ENCODE measurements around the gene ADCY1. TPM values are rescaled to one million over a fixed set of nuclear protein-coding genes. Genes with fewer than 3 reads are reported as not detected.

Gene ADCY1
- total RNA-seq, 1 experiment from 2014 or later = 0.71 TPM

DNA sequence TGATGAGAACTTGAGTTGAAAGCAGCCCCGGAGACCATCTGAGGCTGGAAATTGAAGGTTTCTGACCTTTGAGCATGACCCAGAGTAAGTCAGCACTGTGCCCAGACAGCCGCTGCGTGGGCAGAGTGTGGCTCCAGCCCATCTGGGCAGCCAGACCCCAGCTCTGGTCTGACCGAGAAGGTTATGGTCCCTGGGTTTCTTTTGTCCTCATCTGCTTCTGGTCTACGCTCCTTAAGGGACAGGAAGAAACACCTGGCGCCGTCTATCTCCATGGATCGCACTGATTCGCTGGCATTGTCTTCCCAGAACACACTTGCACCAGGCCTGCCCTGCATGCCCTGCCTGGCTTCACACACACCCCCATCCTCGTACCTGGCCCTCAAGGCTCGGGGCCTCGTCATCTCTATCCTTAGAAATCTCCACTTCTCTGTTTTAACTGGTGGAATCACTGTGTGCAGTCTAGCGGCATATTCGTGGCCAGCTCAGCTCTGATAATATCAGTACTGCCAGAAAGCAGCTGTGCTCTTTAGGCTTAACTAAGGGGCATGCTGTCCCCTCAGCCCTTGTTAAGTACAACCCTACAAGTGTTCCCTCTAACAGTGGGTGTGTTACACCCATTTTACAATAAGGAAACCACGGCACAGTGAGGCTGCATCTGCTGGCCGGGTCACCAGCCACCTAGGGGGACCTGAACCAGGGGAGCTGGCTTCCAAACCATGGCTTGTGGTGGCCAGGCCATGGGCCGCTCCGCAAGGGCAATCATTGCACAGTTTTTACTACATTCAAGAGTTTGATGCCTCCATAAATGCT lies 127.7 kb downstream of the ADCY1 start:
- Histone ChIP-seq H3K4me3 (ENCODE audit: low read depth, low read length, poor library complexity, severe bottlenecking) (no peak overlapping the region), H3K27ac (ENCODE audit: low read depth, low read length, poor library complexity, severe bottlenecking) (no peak overlapping the region), H3K36me3 (ENCODE audit: insufficient read depth, low read length, poor library complexity, severe bottlenecking) (no peaks in the 10 kb centered on the region), H3K4me1 (ENCODE audit: insufficient read depth, low read length, poor library complexity, severe bottlenecking) (no peaks in the 10 kb centered on the region), H3K9me3 (ENCODE audit: low read depth, low read length, poor library complexity, severe bottlenecking) (no peaks in the 10 kb centered on the region), H3K27me3 (replicated peaks; ENCODE audit: insufficient read depth, low read depth, low read length, poor library complexity) (peaks cover 33% of the 10 kb centered on the region)
- POLR2A ChIA-PET (ENCODE audit: low non-redundant PET) = no interaction called here
- CTCF ChIA-PET = no interaction called here
- no peak for DNase-seq (ENCODE audit: low spot score)
- no peak for TF ChIP-seq CTCF (conservative IDR thresholded peaks at IDR 0.05; ENCODE audit: low read depth, low read length)
- no peak for TF ChIP-seq EZH2 (IDR thresholded peaks at IDR 0.05; ENCODE audit: borderline replicate concordance, low read depth, low read length, poor library complexity, severe bottlenecking)
- intact Hi-C loops (cut with micrococcal nuclease; ENCODE audit: unreplicated experiment) = no loop called here
- no TSS peak for BruUV-seq (replicated peaks)

DNA sequence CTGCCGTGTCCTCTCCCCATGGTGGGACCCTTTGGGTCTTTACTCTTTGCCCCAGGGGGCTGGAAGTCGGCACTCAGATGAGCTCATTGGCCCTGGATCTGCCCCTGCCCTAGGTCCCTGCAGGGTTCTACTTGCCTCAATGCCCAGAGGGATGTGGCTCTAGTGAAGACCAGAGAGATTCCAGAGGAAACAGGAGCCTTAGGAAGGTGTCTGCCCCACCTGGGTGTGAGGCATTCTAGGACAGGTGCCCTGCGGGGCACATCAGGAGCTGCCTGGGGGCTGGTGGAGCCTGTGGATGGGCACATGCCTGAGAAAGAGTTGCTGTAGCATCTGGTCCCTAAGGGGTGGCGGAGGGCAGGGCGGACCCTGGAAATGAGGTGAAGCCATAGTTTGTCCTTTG lies 128.6 kb downstream of the ADCY1 start:
- BruUV-seq (replicated peaks) = no TSS peak
- TF ChIP-seq CTCF (conservative IDR thresholded peaks at IDR 0.05; ENCODE audit: low read depth, low read length) = no peak
- no peak for TF ChIP-seq EZH2 (IDR thresholded peaks at IDR 0.05; ENCODE audit: borderline replicate concordance, low read depth, low read length, poor library complexity, severe bottlenecking)
- CTCF ChIA-PET = no interaction called here

GRCh38 chr7:45703373-45703821 lies 129.2 kb downstream of the ADCY1 start:
- H3K36me3 ChIP-seq (ENCODE audit: insufficient read depth, low read length, poor library complexity, severe bottlenecking) = no peaks in the 10 kb centered on the region
- no peak for TF ChIP-seq EZH2 (IDR thresholded peaks at IDR 0.05; ENCODE audit: borderline replicate concordance, low read depth, low read length, poor library complexity, severe bottlenecking)
- no peak for TF ChIP-seq CTCF (conservative IDR thresholded peaks at IDR 0.05; ENCODE audit: low read depth, low read length)
- no peak overlapping the region for H3K27ac ChIP-seq (ENCODE audit: low read depth, low read length, poor library complexity, severe bottlenecking)
- DNase-seq (ENCODE audit: low spot score) = no peak
- no peaks in the 10 kb centered on the region for H3K9me3 ChIP-seq (ENCODE audit: low read depth, low read length, poor library complexity, severe bottlenecking)
- no TSS peak for BruUV-seq (replicated peaks)
- ChIA-PET POLR2A (ENCODE audit: low non-redundant PET) (no interaction called here), CTCF (no interaction called here)
- intact Hi-C loops (cut with micrococcal nuclease; ENCODE audit: unreplicated experiment) = no loop called here
- H3K27me3 ChIP-seq (replicated peaks; ENCODE audit: insufficient read depth, low read depth, low read length, poor library complexity) = peaks cover 38% of the 10 kb centered on the region
- H3K4me1 ChIP-seq (ENCODE audit: insufficient read depth, low read length, poor library complexity, severe bottlenecking) = no peaks in the 10 kb centered on the region
- no peak overlapping the region for H3K4me3 ChIP-seq (ENCODE audit: low read depth, low read length, poor library complexity, severe bottlenecking)

More for the DNA sequence above, 128.6 kb downstream of the ADCY1 start:
- intact Hi-C loops (cut with micrococcal nuclease; ENCODE audit: unreplicated experiment) = no loop called here
- Histone ChIP-seq H3K36me3 (ENCODE audit: insufficient read depth, low read length, poor library complexity, severe bottlenecking) (no peaks in the 10 kb centered on the region), H3K27ac (ENCODE audit: low read depth, low read length, poor library complexity, severe bottlenecking) (no peak overlapping the region), H3K9me3 (ENCODE audit: low read depth, low read length, poor library complexity, severe bottlenecking) (no peaks in the 10 kb centered on the region), H3K4me1 (ENCODE audit: insufficient read depth, low read length, poor library complexity, severe bottlenecking) (no peaks in the 10 kb centered on the region), H3K4me3 (ENCODE audit: low read depth, low read length, poor library complexity, severe bottlenecking) (no peak overlapping the region), H3K27me3 (replicated peaks; ENCODE audit: insufficient read depth, low read depth, low read length, poor library complexity) (peaks cover 38% of the 10 kb centered on the region)
- no peak for DNase-seq (ENCODE audit: low spot score)
- POLR2A ChIA-PET (ENCODE audit: low non-redundant PET) = no interaction called here

Data from A673 (cell line).